Amniotic stem cell (primary cell): ENCODE results near the gene CCDC88C.

Source experiments
- DNase-seq: peaks from one replicate; lab custom pipeline; 2025; lab: John Stamatoyannopoulos, UW

CCDC88C gene

GRCh38 chr14:91348845-91349465 is 68.7 kb downstream of the CCDC88C start:
- DNase-seq = no peak

GRCh38 chr14:91346838-91347173 is 70.8 kb downstream of the CCDC88C start:
- no peak for DNase-seq

- no peak for DNase-seq
These were observed 73.5 kb downstream of the CCDC88C start for GRCh38 chr14:91344096-91344495.

GRCh38 chr14:91343051-91343450 is 74.6 kb downstream of the CCDC88C start:
- DNase-seq = no peak

GRCh38 chr14:91342206-91342760 is 75.3 kb downstream of the CCDC88C start:
- no peak for DNase-seq

GRCh38 chr14:91341751-91342154 is 75.9 kb downstream of the CCDC88C start:
- DNase-seq = no peak

GRCh38 chr14:91341334-91341733 is 76.3 kb downstream of the CCDC88C start:
- no peak for DNase-seq

GRCh38 chr14:91339671-91340369 is 77.8 kb downstream of the CCDC88C start:
- no peak for DNase-seq

- no peak for DNase-seq
These were observed 78.5 kb downstream of the CCDC88C start for GRCh38 chr14:91339076-91339475.

GRCh38 chr14:91338379-91338778 is 79.2 kb downstream of the CCDC88C start:
- DNase-seq = no peak

- no peak for DNase-seq
These were observed 79.8 kb downstream of the CCDC88C start for GRCh38 chr14:91337699-91338335.

GRCh38 chr14:91336093-91336450 is 81.5 kb downstream of the CCDC88C start:
- no peak for DNase-seq

GRCh38 chr14:91335191-91336092 is 82.2 kb downstream of the CCDC88C start:
- no peak for DNase-seq

- DNase-seq = no peak
These were observed 84.0 kb downstream of the CCDC88C start for GRCh38 chr14:91333650-91334039.

- DNase-seq = no peak
These were observed 84.5 kb downstream of the CCDC88C start for GRCh38 chr14:91332986-91333649.

- no peak for DNase-seq
These were observed 85.2 kb downstream of the CCDC88C start for GRCh38 chr14:91332171-91332985.

GRCh38 chr14:91331721-91332120 is 85.9 kb downstream of the CCDC88C start:
- no peak for DNase-seq

GRCh38 chr14:91330856-91331255 is 86.8 kb downstream of the CCDC88C start:
- DNase-seq = no peak

- no peak for DNase-seq
These were observed 87.4 kb downstream of the CCDC88C start for GRCh38 chr14:91330096-91330696.

GRCh38 chr14:91329486-91330014 is 88.1 kb downstream of the CCDC88C start:
- DNase-seq = no peak
